ENCODE data around the gene CACNA1F.

The CACNA1F gene

DNA sequence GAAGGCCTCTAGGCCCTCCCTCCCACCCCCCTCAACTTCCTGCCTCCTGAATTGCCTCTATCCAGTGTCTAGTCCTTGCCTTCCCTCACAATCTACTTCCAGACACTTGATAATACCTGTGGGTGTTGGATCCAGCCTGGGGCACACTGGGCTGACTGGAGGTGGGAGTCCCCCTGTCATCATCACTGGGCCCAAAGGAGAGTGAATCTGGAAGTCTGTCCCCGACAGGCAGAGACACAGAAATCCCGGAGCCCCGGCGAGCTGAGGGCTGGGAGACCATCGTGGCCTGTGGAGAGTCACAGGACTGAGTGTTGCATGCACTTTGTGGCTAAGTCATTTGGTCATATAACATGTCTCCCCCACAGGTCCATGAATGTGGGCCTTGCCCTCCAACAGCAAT is 24.7 kb downstream of the CACNA1F start:
- DNase-seq (ENCODE audit: extremely low read depth, low read depth), result no peak
- TF ChIP-seq, protein P1, sequence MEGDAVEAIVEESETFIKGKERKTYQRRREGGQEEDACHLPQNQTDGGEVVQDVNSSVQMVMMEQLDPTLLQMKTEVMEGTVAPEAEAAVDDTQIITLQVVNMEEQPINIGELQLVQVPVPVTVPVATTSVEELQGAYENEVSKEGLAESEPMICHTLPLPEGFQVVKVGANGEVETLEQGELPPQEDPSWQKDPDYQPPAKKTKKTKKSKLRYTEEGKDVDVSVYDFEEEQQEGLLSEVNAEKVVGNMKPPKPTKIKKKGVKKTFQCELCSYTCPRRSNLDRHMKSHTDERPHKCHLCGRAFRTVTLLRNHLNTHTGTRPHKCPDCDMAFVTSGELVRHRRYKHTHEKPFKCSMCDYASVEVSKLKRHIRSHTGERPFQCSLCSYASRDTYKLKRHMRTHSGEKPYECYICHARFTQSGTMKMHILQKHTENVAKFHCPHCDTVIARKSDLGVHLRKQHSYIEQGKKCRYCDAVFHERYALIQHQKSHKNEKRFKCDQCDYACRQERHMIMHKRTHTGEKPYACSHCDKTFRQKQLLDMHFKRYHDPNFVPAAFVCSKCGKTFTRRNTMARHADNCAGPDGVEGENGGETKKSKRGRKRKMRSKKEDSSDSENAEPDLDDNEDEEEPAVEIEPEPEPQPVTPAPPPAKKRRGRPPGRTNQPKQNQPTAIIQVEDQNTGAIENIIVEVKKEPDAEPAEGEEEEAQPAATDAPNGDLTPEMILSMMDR (IDR thresholded peaks at IDR 0.05; ENCODE audit: low read depth, low read length), result no peak

DNA sequence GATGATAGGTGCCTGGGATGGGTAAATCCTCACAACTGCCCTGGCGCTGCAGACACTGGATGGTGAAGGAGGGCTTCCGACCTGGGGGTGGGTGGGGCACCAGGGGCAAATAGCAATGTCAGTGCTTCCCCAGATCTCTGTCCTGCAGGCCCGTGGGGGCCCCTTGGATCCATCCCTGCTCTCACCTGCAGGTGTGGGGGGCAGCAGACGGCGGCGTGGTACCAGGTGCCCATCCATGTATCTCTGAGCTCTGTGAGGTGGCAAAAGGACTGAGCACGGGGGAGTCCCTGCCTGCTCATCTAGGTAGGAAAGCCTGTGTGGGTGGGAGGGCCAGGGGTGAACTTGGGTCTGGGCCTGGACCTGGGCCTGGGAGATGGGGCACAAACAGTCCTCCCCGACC is 26.6 kb downstream of the CACNA1F start:
- DNase-seq (ENCODE audit: extremely low read depth, low read depth), result no peak
- TF ChIP-seq, protein P1 (IDR thresholded peaks at IDR 0.05; ENCODE audit: low read depth, low read length), result no peak

DNA sequence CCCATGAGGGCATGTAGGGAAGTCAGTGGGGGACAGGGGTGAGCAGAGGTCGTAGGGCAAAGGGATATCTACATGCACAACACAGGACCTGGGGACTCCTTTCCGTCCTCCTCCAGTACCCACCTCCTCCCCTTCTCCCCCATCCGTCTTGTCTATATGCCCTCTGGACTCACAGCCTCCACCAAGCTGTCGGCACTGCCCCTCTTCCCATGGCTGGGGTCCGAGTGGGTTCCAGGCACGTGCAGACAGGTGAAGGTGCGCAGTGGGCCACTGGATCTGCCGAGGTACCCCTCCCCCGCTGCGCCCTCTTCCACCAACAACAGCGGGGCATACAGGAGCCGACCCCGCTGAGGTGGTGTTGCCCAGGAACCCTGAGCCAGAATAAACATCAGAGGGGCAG is 27.7 kb downstream of the CACNA1F start:
- DNase-seq (ENCODE audit: extremely low read depth, low read depth), result no peak
- TF ChIP-seq, protein P1 (IDR thresholded peaks at IDR 0.05; ENCODE audit: low read depth, low read length), result no peak

DNA sequence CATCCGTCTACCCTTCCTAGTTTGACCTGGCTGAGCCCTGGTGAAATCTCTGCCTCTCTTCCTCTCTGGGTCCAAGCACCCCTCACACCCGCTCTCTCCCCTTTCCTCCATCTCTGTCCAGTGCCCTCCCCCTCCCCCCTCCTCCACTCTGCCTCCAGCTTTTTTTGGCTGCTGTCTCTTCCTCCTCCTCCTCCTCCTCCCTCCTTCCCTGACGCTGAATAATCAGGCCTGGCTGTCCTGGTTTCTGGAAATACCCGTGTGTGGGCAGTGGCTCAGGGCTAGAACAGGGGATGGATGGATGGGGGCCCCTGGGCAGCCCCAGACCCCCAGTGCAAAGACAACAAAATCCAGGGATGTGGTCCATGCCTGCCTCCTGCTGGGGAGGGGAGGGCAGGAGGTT is 28.4 kb downstream of the CACNA1F start:
- TF ChIP-seq, protein P1 (IDR thresholded peaks at IDR 0.05; ENCODE audit: low read depth, low read length), result no peak
- no peak for DNase-seq (ENCODE audit: extremely low read depth, low read depth)

DNA sequence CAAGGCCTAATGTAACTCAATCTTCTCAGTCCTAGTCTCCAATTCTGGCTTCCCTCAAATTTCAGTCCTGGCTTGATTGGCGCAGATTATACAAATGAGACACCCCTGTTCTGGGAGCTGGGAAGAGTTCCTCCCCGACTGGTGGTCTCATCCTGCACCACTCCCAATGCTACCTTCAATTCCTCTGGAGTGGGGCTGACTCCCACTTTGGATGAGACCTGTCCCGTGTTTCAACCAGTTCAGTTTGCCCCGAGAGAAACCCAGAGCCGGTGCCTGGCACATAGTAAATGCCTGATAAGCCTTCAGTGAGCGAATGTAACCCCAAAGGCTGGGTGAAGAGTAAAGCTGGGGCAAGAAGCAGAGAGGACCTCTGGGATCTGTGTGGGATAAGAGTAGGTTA is 29.1 kb downstream of the CACNA1F start:
- DNase-seq (ENCODE audit: extremely low read depth, low read depth), result no peak
- TF ChIP-seq, protein P1 (IDR thresholded peaks at IDR 0.05; ENCODE audit: low read depth, low read length), result no peak

DNA sequence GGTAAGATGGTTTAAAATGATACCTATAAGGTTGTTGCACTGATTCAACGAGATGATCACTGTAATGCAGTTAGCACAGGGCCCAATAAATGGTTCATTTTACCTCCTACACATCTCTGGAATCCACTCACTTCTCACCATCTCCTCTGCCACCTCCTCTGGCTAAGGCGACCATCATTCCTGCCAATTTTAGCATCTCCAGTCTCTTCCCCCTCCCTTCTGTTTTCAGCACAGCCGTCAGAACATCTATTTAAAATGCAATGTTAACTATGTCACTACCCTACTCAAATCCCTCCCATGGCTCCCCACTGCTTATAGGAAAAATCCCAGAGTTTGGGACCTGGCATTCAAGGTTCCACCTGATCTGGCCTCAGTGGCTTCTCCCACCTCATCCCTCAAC is 29.6 kb downstream of the CACNA1F start:
- no peak for DNase-seq (ENCODE audit: extremely low read depth, low read depth)
- TF ChIP-seq, protein P1 (IDR thresholded peaks at IDR 0.05; ENCODE audit: low read depth, low read length), result no peak

DNA sequence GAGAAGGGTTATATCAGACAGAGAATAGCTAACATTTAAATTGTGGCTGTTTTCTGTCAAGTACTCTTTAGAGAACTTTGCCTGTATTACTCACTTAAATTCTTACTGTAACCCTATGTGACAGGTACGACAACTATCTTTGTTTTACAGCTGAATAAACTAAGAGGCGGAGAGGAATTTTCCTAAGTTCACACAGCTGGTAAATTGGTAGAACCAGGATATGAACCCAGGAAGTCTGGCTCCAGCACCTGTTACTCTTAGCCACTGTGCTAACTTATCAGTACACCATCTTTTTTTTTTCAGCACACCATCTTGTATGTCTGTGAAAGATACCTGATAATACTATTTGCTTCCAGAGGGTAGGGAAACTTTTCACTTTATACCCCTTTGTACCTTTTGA is 31.1 kb downstream of the CACNA1F start:
- DNase-seq (ENCODE audit: extremely low read depth, low read depth), result no peak
- TF ChIP-seq, protein P1 (IDR thresholded peaks at IDR 0.05; ENCODE audit: low read depth, low read length), result no peak

Data from AG09319 (cell line).